NCI-H2029 treated with DMSO at 0.1 percent for 48 hours (cell line): ENCODE measurements around the gene MYO1E.
"Not testable (repeated sequence)": the region's sequence is repeated elsewhere in the genome, so short reads cannot be mapped to it uniquely, and the experiment has no call there.

ENCODE experiments used
- DNase-seq: peaks from one replicate; lab custom pipeline; 2025; lab: John Stamatoyannopoulos, UW

Gene MYO1E

GRCh38 chr15:59387196-59387878 is 14.7 kb upstream of the MYO1E start:
- not testable (repeated sequence) for DNase-seq

- no peak for DNase-seq
These were observed 12.5 kb upstream of the MYO1E start for GRCh38 chr15:59385171-59385570.

- DNase-seq: no peak
These were observed 11.8 kb upstream of the MYO1E start for GRCh38 chr15:59384507-59384906.

GRCh38 chr15:59380902-59381610 is 8.4 kb upstream of the MYO1E start:
- DNase-seq: no peak

- no peak for DNase-seq
These were observed 6.9 kb upstream of the MYO1E start for GRCh38 chr15:59379531-59379930.

GRCh38 chr15:59378855-59379254 is 6.2 kb upstream of the MYO1E start:
- no peak for DNase-seq

GRCh38 chr15:59377924-59378323 is 5.3 kb upstream of the MYO1E start:
- no peak for DNase-seq

GRCh38 chr15:59376733-59377132 is 4.1 kb upstream of the MYO1E start:
- DNase-seq: no peak

GRCh38 chr15:59373215-59373614 is 544 bp upstream of the MYO1E start:
- no peak for DNase-seq

GRCh38 chr15:59371458-59372351 is 966 bp downstream of the MYO1E start:
- DNase-seq: no peak

- no peak for DNase-seq
These were observed 3.1 kb downstream of the MYO1E start for GRCh38 chr15:59369597-59369996.

- DNase-seq: no peak
These were observed 5.6 kb downstream of the MYO1E start for GRCh38 chr15:59367022-59367451.

GRCh38 chr15:59366333-59367021 is 6.2 kb downstream of the MYO1E start:
- no peak for DNase-seq

GRCh38 chr15:59364248-59364647 is 8.4 kb downstream of the MYO1E start:
- DNase-seq: no peak

- no peak for DNase-seq
These were observed 10.3 kb downstream of the MYO1E start for GRCh38 chr15:59362331-59362730.

- no peak for DNase-seq
These were observed 11.8 kb downstream of the MYO1E start for GRCh38 chr15:59360896-59361295.

- DNase-seq: no peak
These were observed 12.4 kb downstream of the MYO1E start for GRCh38 chr15:59360305-59360704.

- no peak for DNase-seq
These were observed 16.9 kb downstream of the MYO1E start for GRCh38 chr15:59355730-59356129.

- no peak for DNase-seq
These were observed 18.1 kb downstream of the MYO1E start for GRCh38 chr15:59354417-59355031.

GRCh38 chr15:59353994-59354416 is 18.7 kb downstream of the MYO1E start:
- no peak for DNase-seq

GRCh38 chr15:59352683-59353082 is 20.0 kb downstream of the MYO1E start:
- no peak for DNase-seq

GRCh38 chr15:59352189-59352588 is 20.5 kb downstream of the MYO1E start:
- DNase-seq: no peak
